Ishikawa (cell line): ENCODE data around the gene PPIL3.
A peak's percentile ranks its signal among the peaks of the same experiment; 100 is the strongest.

Source experiments
- CEBPB ChIP-seq: IDR thresholded peaks from 2 replicates; pipeline ENCODE4 v1.6.1; 2012
- CREB1 ChIP-seq: IDR thresholded peaks from 2 replicates; pipeline ENCODE4 v1.6.1; 2012; ENCODE audit warnings: low read depth
- EGR1 ChIP-seq: IDR thresholded peaks from 2 replicates; pipeline ENCODE4 v1.6.1; 2012
- EP300 ChIP-seq: IDR thresholded peaks from 2 replicates; pipeline ENCODE4 v1.6.1; 2012; ENCODE audit warnings: borderline replicate concordance
- FOXM1 ChIP-seq: IDR thresholded peaks from 2 replicates; pipeline ENCODE4 v1.6.1; 2012; ENCODE audit warnings: low read depth, borderline replicate concordance
- NFIC ChIP-seq: IDR thresholded peaks from 2 replicates; pipeline ENCODE4 v1.6.1; 2012
- RAD21 ChIP-seq: IDR thresholded peaks from 2 replicates; pipeline ENCODE4 v1.6.1; 2012; ENCODE audit warnings: low read depth
- TAF1 ChIP-seq: IDR thresholded peaks from 2 replicates; pipeline ENCODE4 v1.6.1; 2012; ENCODE audit warnings: low read depth, mild to moderate bottlenecking
- TCF12 ChIP-seq: IDR thresholded peaks from 2 replicates; pipeline ENCODE4 v1.6.1; 2012; ENCODE audit warnings: low read depth
- TEAD4 ChIP-seq: IDR thresholded peaks from 2 replicates; pipeline ENCODE4 v1.6.1; 2012
- YY1 ChIP-seq: IDR thresholded peaks from 2 replicates; pipeline ENCODE4 v1.6.1; 2012; ENCODE audit warnings: low read depth
- ZBTB7A ChIP-seq: IDR thresholded peaks from 2 replicates; pipeline ENCODE4 v1.6.1; 2012; ENCODE audit warnings: low read depth
- TF ChIP-seq, protein P1 (sequence below): IDR thresholded peaks from 2 replicates; pipeline ENCODE4 v1.6.1; 2012; ENCODE audit warnings: low read depth, mild to moderate bottlenecking
- TF ChIP-seq, protein P2 (sequence below): IDR thresholded peaks from 2 replicates; pipeline ENCODE4 v1.6.1; 2012
- TF ChIP-seq, protein P3 (sequence below): IDR thresholded peaks from 2 replicates; pipeline ENCODE4 v1.6.1; 2012

Gene PPIL3

DNA sequence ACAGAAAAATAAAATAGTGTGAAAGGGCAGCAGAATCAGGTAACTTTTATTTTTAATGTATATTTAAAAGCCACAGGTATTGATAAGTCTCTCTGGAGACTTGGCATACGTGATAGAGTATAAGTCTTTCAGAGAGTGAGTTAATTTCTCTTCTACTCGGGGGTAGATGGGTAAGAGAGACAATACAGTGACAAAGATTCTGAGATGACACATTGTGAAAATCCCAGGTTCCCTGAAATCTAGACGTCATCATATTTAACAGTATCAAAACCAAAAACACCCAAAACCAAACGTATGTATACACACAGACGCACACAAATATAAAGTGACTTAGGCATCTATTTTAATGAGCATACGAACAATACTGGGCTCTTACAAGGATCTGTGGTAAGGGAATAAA, 33.6 kb upstream of the PPIL3 start:
- TF ChIP-seq EGR1 (no peak), FOXM1 (no peak), YY1 (no peak), CREB1 (no peak), TCF12 (no peak), EP300 (no peak), CEBPB (no peak), NFIC (no peak)
- TF ChIP-seq, protein P1, sequence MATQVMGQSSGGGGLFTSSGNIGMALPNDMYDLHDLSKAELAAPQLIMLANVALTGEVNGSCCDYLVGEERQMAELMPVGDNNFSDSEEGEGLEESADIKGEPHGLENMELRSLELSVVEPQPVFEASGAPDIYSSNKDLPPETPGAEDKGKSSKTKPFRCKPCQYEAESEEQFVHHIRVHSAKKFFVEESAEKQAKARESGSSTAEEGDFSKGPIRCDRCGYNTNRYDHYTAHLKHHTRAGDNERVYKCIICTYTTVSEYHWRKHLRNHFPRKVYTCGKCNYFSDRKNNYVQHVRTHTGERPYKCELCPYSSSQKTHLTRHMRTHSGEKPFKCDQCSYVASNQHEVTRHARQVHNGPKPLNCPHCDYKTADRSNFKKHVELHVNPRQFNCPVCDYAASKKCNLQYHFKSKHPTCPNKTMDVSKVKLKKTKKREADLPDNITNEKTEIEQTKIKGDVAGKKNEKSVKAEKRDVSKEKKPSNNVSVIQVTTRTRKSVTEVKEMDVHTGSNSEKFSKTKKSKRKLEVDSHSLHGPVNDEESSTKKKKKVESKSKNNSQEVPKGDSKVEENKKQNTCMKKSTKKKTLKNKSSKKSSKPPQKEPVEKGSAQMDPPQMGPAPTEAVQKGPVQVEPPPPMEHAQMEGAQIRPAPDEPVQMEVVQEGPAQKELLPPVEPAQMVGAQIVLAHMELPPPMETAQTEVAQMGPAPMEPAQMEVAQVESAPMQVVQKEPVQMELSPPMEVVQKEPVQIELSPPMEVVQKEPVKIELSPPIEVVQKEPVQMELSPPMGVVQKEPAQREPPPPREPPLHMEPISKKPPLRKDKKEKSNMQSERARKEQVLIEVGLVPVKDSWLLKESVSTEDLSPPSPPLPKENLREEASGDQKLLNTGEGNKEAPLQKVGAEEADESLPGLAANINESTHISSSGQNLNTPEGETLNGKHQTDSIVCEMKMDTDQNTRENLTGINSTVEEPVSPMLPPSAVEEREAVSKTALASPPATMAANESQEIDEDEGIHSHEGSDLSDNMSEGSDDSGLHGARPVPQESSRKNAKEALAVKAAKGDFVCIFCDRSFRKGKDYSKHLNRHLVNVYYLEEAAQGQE = no peak
- TF ChIP-seq, protein P2, sequence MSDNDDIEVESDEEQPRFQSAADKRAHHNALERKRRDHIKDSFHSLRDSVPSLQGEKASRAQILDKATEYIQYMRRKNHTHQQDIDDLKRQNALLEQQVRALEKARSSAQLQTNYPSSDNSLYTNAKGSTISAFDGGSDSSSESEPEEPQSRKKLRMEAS = no peak

DNA sequence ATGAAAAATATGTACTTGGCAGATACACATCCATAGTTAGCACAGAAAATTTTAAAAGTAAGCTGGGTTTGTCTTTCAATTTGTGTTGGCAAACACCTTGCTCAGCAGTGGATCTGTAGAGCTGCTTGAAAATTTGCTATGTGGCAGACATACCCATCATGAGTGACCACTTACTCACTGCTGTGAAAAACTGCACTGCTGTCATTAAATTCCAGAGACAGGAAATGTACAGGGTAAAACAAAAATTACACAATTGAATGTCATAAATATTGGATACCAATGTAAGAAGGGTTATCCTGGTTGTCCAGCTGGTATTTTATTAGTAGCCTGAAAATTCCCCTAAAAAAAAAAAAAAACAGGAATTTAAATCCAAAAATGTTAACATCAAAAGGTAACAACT, 24.8 kb upstream of the PPIL3 start:
- TF ChIP-seq RAD21 (no peak), TEAD4 (no peak), TAF1 (no peak), ZBTB7A (no peak), TCF12 (no peak), FOXM1 (no peak), YY1 (no peak), CEBPB (no peak), EP300 (no peak), NFIC (no peak), CREB1 (no peak)
- TF ChIP-seq, protein P2 = no peak
- TF ChIP-seq, protein P1 = no peak

DNA sequence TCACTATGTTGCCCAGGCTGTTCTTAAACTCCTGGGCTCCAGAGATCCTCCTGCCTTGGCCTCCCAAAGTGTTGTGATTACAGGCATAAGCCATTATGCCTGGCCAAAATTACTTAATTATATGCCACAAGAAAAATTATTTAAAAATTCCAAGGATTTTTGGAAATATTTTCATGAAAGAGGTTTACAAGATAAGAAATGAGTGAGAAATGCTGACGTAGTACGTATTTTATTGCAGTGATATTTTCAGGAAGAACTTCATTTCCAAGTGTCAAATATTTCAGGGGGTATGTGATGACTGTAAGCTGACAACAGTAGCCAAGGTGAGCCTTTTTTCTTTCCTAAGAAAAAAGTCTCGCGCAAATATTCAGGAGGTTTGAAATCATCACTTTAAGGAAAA, 21.1 kb upstream of the PPIL3 start:
- no peak for TF ChIP-seq FOXM1
- no peak for TF ChIP-seq TEAD4
- no peak for TF ChIP-seq CREB1
- TF ChIP-seq, protein P2 = no peak
- no peak for TF ChIP-seq NFIC
- no peak for TF ChIP-seq TCF12
- TF ChIP-seq CEBPB = no peak
- TF ChIP-seq, protein P1 = no peak
- TF ChIP-seq EP300 = no peak
- no peak for TF ChIP-seq YY1
- no peak for TF ChIP-seq ZBTB7A
- TF ChIP-seq, protein P3, sequence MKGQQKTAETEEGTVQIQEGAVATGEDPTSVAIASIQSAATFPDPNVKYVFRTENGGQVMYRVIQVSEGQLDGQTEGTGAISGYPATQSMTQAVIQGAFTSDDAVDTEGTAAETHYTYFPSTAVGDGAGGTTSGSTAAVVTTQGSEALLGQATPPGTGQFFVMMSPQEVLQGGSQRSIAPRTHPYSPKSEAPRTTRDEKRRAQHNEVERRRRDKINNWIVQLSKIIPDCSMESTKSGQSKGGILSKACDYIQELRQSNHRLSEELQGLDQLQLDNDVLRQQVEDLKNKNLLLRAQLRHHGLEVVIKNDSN = no peak

DNA sequence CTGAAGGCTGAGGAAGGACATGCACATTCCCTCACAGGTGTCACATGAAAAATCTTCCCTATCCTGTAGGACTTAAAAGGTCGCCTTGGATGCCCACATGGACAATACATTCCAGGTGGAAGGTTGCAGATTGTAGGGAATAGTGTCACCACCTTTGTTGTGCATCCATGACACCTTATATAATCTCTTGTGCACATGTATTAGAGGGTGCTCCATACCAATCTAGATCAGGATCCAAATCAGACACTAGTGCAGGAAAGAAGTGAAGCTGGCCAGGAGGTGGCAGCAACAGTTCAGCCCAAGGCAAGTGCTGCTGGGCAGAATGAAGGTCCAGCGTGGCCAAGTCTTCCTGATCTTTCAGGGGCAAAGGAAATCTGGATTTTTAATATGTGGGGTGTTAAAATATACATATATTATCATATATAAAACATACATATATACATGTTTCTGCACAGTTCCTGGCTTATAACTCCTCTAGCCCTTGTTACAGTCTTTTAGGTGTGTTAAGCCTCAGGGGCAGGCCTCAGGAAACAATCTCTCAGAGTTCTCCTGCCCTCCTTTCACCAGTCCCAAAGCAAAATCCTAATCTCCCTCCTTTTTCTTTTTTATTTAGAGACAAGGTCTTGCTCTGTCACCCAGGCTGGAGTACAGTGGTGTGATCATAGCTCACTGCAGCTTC, 16.9 kb upstream of the PPIL3 start:
- TF ChIP-seq RAD21 = peak; percentile 62
- TF ChIP-seq TCF12 = no peak

DNA sequence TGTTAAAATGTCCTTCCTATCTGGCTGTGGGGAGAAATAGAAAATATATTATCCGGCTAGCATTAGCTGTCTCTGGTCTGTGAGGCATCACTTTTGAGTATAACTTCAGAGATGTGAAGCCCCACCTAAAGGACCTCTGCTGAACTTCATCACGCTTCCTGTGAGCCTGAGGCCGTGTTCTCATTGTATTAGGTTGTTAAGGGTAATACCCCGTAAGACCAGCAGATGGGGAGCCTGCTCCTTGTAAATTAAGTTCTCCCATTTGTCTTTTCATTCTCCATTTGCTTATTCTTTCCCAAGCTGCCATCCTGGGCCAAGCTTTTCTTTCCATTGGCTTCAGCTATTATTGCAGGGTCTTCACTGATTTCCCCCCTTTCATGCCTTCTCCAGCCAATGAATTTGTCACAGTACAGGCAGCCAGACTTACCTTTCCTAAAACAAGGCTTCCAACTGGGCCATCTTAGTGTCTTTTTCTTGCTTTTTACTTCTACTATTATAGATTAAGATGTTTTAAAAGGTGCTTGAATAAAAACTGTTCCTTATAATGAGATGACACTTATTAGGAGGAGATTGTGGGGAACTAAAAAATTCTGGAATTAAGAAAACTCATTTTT, 12.7 kb upstream of the PPIL3 start:
- no peak for TF ChIP-seq CREB1
- TF ChIP-seq, protein P2 = no peak
- TF ChIP-seq RAD21 = peak; percentile 57
- TF ChIP-seq, protein P3 = no peak
